C4-2B (cell line): ENCODE measurements around the gene CASK.
A peak's percentile ranks its signal among the peaks of the same experiment; 100 is the strongest.

Source experiments
- H3K27ac ChIP-seq: fragments of 450-650 bp; 2 replicates; pipeline ENCODE4 v1.5.1; 2017
- CTCF ChIP-seq: fragments of 450-650 bp; conservative IDR thresholded peaks from 2 replicates; pipeline ENCODE4 v1.5.1; 2017; ENCODE audit warnings: mild to moderate bottlenecking
- ZFX ChIP-seq: fragments of 450-650 bp; IDR thresholded peaks from 2 replicates; pipeline ENCODE4 v1.6.1; 2017

Gene CASK

GRCh38 chrX:41475191-41475590, 448.2 kb downstream of the CASK start:
- no peak overlapping the region for H3K27ac ChIP-seq
- no peak for TF ChIP-seq ZFX
- TF ChIP-seq CTCF, result no peak

- TF ChIP-seq CTCF (no peak), ZFX (no peak)
- H3K27ac ChIP-seq, result no peak overlapping the region
These were observed 448.6 kb downstream of the CASK start for GRCh38 chrX:41474726-41475100.

GRCh38 chrX:41473936-41474725, 449.2 kb downstream of the CASK start:
- no peak for TF ChIP-seq ZFX
- TF ChIP-seq CTCF, result no peak
- H3K27ac ChIP-seq, result no peak overlapping the region

GRCh38 chrX:41472231-41472815, 451.0 kb downstream of the CASK start:
- no peak overlapping the region for H3K27ac ChIP-seq
- TF ChIP-seq CTCF, result no peak
- TF ChIP-seq ZFX, result no peak

GRCh38 chrX:41471786-41472185, 451.6 kb downstream of the CASK start:
- TF ChIP-seq CTCF (no peak), ZFX (no peak)
- no peak overlapping the region for H3K27ac ChIP-seq

- H3K27ac ChIP-seq, result no peak overlapping the region
- TF ChIP-seq CTCF, result no peak
- TF ChIP-seq ZFX, result no peak
These were observed 452.6 kb downstream of the CASK start for GRCh38 chrX:41470706-41471105.

- no peak for TF ChIP-seq ZFX
- no peak for TF ChIP-seq CTCF
- peak overlapping the region; percentile 33; the same call in 1 of the 2 replicates for H3K27ac ChIP-seq
These were observed 454.6 kb downstream of the CASK start for GRCh38 chrX:41468647-41469323.
